B cell (primary cell): ENCODE data around the gene ATPAF1. TPM values are rescaled to one million over a fixed set of nuclear protein-coding genes. Genes with fewer than 3 reads are reported as not detected.

Source experiments
- ATAC-seq: fragments of 200-7000 bp; cut with Tn5 transposase; one replicate; pipeline ENCODE4 v1.10.0; 2021; ENCODE audit warnings: low read depth, mild to moderate bottlenecking, moderate number of reproducible peaks, moderate library complexity
- CTCF ChIA-PET: fragments of 350-600 bp; sonication (Branson Sonifier 250); formaldehyde crosslinking; loops from one replicate; lab custom pipeline; 2021; ENCODE audit warnings: antibody characterized with exemption, inconsistent platforms; lab: Charles Lee
- POLR2A ChIA-PET: fragments of 350-600 bp; sonication (Branson Sonifier 250); formaldehyde crosslinking; loops from one replicate; lab custom pipeline; 2021; ENCODE audit warnings: antibody characterized with exemption; lab: Charles Lee
- DNase-seq: peaks from one replicate; pipeline ENCODE4 v3.0.0; 2013
- H2AFZ ChIP-seq: 2 replicates; pipeline ENCODE4 v1.6.1; 2012; ENCODE audit warnings: mild to moderate bottlenecking, low read depth, low read length; ENCODE audit not compliant: insufficient read depth, poor library complexity, severe bottlenecking
- H3K27ac ChIP-seq, 2 donors: 1 replicate in 1 of 2; 2 replicates in 1 of 2; pipeline ENCODE4 v1.5.1; 2012 to 2013; ENCODE audit warnings: low read length in 2 of 2, mild to moderate bottlenecking in 2 of 2, moderate library complexity in 1 of 2
- H3K27me3 ChIP-seq, 4 experiments: fragments of 200-600 bp in 1 of 4; sonication (generic) in 1 of 4; replicated peaks in 1 of 4; 1 replicate in 2 of 4; 2 replicates in 2 of 4; pipeline versions ENCODE4 v1.6.1 to v1.7.0; 2013 to 2016; ENCODE audit warnings: low read length in 3 of 4, mild to moderate bottlenecking in 2 of 4, mixed read lengths in 1 of 4, moderate library complexity in 1 of 4; ENCODE audit not compliant: insufficient read depth in 4 of 4, control insufficient read depth in 3 of 4; ENCODE audit errors: control extremely low read depth in 1 of 4
- H3K36me3 ChIP-seq, 2 experiments: replicated peaks in 1 of 2; 1 replicate in 1 of 2; 2 replicates in 1 of 2; pipeline versions ENCODE4 v1.6.1 to v1.7.1; 2013; ENCODE audit warnings: low read length in 1 of 2; ENCODE audit not compliant: insufficient read depth in 2 of 2, control insufficient read depth in 1 of 2; ENCODE audit errors: control extremely low read depth in 1 of 2, extremely low read depth in 1 of 2
- H3K4me1 ChIP-seq, 2 donors: fragments of 200-600 bp in 1 of 2; sonication (generic) in 1 of 2; 1 replicate in 1 of 2; 2 replicates in 1 of 2; pipeline versions ENCODE4 v1.5.1 to v1.6.1; 2013 to 2017; ENCODE audit warnings: low read length in 2 of 2; ENCODE audit not compliant: control insufficient read depth in 2 of 2, insufficient read depth in 2 of 2
- H3K4me2 ChIP-seq: replicated peaks from 2 replicates; pipeline ENCODE3; 2012; ENCODE audit warnings: mild to moderate bottlenecking, low read depth, low read length; ENCODE audit not compliant: poor library complexity, severe bottlenecking
- H3K4me3 ChIP-seq, 5 experiments: fragments of 200-600 bp in 1 of 5; sonication (generic) in 1 of 5; 1 replicate in 3 of 5; 2 replicates in 2 of 5; pipeline versions ENCODE4 v1.5.1 to v1.7.0; 2011 to 2016; ENCODE audit warnings: low read length in 4 of 5, mild to moderate bottlenecking in 4 of 5, low read depth in 2 of 5, control low read depth in 1 of 5, moderate library complexity in 1 of 5; ENCODE audit not compliant: insufficient read depth in 1 of 5; ENCODE audit errors: control extremely low read depth in 1 of 5, extremely low read depth in 1 of 5
- H3K79me2 ChIP-seq: fragments of 200-600 bp; sonication (generic); one replicate; pipeline ENCODE4 v1.6.0; 2016; ENCODE audit warnings: low read length; ENCODE audit not compliant: control insufficient read depth, insufficient read depth
- H3K9ac ChIP-seq: fragments of 200-600 bp; sonication (generic); 2 replicates; pipeline ENCODE4 v1.6.1; 2017; ENCODE audit warnings: mild to moderate bottlenecking, low read length, moderate library complexity
- H3K9me3 ChIP-seq, 3 donors: one replicate each; pipeline versions ENCODE4 v1.6.1 to v1.7.1; 2013; ENCODE audit warnings: low read length in 2 of 3; ENCODE audit not compliant: control insufficient read depth in 2 of 3, insufficient read depth in 1 of 3; ENCODE audit errors: control extremely low read depth in 1 of 3
- H4K20me1 ChIP-seq: 2 replicates; pipeline ENCODE4 v1.6.0; 2012; ENCODE audit warnings: mild to moderate bottlenecking, low read length; ENCODE audit not compliant: insufficient read depth, control insufficient read depth, poor library complexity, severe bottlenecking
- H3K27ac Mint-ChIP-seq: one replicate; pipeline ENCODE4 v1.8.0; 2021; ENCODE audit warnings: mixed read lengths
- H3K27me3 Mint-ChIP-seq: one replicate; pipeline ENCODE4 v1.8.0; 2021; ENCODE audit warnings: mixed read lengths
- H3K4me1 Mint-ChIP-seq: one replicate; pipeline ENCODE4 v1.8.0; 2021; ENCODE audit warnings: mixed read lengths
- H3K4me3 Mint-ChIP-seq: one replicate; pipeline ENCODE4 v1.8.0; 2021; ENCODE audit warnings: mixed read lengths
- H3K9me3 Mint-ChIP-seq: one replicate; pipeline ENCODE4 v1.8.0; 2022; ENCODE audit warnings: mixed read lengths; ENCODE audit not compliant: insufficient read depth
- EZH2 ChIP-seq: IDR thresholded peaks from 2 replicates; pipeline ENCODE4 v1.6.1; 2012; ENCODE audit warnings: borderline replicate concordance, low read depth, mild to moderate bottlenecking, moderate library complexity, low read length; ENCODE audit not compliant: insufficient read depth, poor library complexity, severe bottlenecking
- WGBS: methylation state at CpG from one replicate; pipeline ENCODE4 v1.1.5; 2013; ENCODE audit warnings: missing lambda C conversion rate; ENCODE audit not compliant: insufficient coverage; 5-methylcytosine and 5-hydroxymethylcytosine counted together
- intact Hi-C: fragments of 100-400 bp; cut with micrococcal nuclease; formaldehyde crosslinking; loops from one replicate; pipeline ENCODE4 v1.10.0; 2022
- polyA plus RNA-seq: library from polyadenylated mRNA; depleted of rRNA; stranded (reverse); fragments of >200 nt; gene quantifications from 2 replicates; pipeline ENCODE4 v1.2.3, GENCODE V29; 2012
- total RNA-seq, 2 donors: library from RNA; stranded (reverse); fragments of 120-200 nt in 1 of 2; gene quantifications; 1 replicate in 1 of 2; 2 replicates in 1 of 2; pipeline versions ENCODE4 v1.2.3 to v1.2.4, GENCODE V29; 2013 to 2022
- TF ChIP-seq, protein P1 (sequence below): fragments of 200-600 bp; IDR thresholded peaks from one replicate; pipeline ENCODE4 v1.8.0; 2022; ENCODE audit warnings: antibody characterized with exemption, mild to moderate bottlenecking

ATPAF1 gene
- total and polyA plus RNA-seq, 2 donors (not counting 1 experiment from before 2014, with no cell fraction given), result 18.3 to 22.0 TPM

DNA sequence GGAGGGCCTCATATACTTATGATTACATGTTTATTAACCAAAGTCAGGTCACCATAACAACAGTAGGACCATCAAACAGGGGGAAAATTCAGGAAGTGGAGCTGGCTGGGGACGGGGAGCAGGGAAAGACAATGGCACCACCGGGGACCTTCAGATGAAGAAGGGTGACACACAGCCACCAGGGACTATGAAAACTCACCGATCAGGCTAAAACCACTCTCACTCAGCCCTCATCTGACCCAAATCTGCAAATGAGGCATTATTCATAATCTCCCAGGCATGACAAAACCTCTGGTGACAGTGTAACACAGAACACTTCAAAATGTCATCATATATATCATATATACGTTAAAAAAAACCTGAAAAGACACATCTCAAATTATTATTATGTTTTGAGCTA lies 75.3 kb downstream of the ATPAF1 start:
- Mint-ChIP-seq H3K4me3 (no peak overlapping the region), H3K27ac (no peak overlapping the region), H3K4me1 (peaks cover 18% of the 10 kb centered on the region), H3K9me3 (no peaks in the 10 kb centered on the region), H3K27me3 (no peaks in the 10 kb centered on the region)
- Histone ChIP-seq H3K9me3 (no peaks in the 10 kb centered on the region), H4K20me1 (no peaks in the 10 kb centered on the region), H3K9ac (no peak overlapping the region), H3K27me3 (no peaks in the 10 kb centered on the region), H3K36me3 (peaks cover 0 to 50% of the 10 kb centered on the region in 2 experiments), H3K4me2 (no peak overlapping the region), H3K4me3 (no peak overlapping the region), H3K79me2 (no peaks in the 10 kb centered on the region), H3K27ac (no peak overlapping the region), H2AFZ (no peak overlapping the region), H3K4me1 (peaks cover 7 to 9% of the 10 kb centered on the region in 2 donors)
- POLR2A ChIA-PET, result no interaction called here
- intact Hi-C loops, result no loop called here
- TF ChIP-seq, protein P1, sequence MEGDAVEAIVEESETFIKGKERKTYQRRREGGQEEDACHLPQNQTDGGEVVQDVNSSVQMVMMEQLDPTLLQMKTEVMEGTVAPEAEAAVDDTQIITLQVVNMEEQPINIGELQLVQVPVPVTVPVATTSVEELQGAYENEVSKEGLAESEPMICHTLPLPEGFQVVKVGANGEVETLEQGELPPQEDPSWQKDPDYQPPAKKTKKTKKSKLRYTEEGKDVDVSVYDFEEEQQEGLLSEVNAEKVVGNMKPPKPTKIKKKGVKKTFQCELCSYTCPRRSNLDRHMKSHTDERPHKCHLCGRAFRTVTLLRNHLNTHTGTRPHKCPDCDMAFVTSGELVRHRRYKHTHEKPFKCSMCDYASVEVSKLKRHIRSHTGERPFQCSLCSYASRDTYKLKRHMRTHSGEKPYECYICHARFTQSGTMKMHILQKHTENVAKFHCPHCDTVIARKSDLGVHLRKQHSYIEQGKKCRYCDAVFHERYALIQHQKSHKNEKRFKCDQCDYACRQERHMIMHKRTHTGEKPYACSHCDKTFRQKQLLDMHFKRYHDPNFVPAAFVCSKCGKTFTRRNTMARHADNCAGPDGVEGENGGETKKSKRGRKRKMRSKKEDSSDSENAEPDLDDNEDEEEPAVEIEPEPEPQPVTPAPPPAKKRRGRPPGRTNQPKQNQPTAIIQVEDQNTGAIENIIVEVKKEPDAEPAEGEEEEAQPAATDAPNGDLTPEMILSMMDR, result no peak
- no peak for TF ChIP-seq EZH2
- no peak for ATAC-seq
- CTCF ChIA-PET, result no interaction called here
- WGBS, result 100% methylated on average over 1 of the region's 4 CpGs
- no peak for DNase-seq

DNA sequence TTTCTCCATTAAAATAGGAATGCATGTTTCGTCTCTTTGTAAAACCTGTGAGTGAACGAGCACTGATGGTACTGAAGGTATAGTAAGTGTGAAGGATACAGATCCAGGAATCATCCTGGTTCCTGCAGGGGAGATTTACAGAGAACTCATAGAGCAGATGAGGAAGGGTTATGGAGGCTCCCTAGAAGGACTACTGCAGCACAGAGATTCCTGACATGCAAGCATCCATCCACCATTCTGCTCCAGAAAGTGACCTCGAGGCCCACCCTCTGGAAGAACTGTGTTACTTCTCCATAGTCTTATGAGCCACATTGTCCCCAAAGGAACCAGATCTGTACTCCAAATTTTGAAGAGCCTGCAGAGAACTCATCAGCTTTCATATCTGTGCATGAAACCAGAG lies 78.6 kb downstream of the ATPAF1 start:
- Mint-ChIP-seq H3K4me3 (no peak overlapping the region), H3K4me1 (peaks cover 4% of the 10 kb centered on the region), H3K9me3 (no peaks in the 10 kb centered on the region), H3K27ac (no peak overlapping the region), H3K27me3 (no peaks in the 10 kb centered on the region)
- TF ChIP-seq EZH2, result no peak
- TF ChIP-seq, protein P1, result no peak
- intact Hi-C loops, result no loop called here
- Histone ChIP-seq H3K4me3 (no peak overlapping the region), H3K27me3 (no peaks in the 10 kb centered on the region), H3K9me3 (no peaks in the 10 kb centered on the region), H3K27ac (no peak overlapping the region), H3K79me2 (no peaks in the 10 kb centered on the region), H3K36me3 (peaks cover 0 to 57% of the 10 kb centered on the region in 2 experiments), H3K4me2 (no peak overlapping the region), H3K9ac (no peak overlapping the region), H4K20me1 (no peaks in the 10 kb centered on the region), H3K4me1 (no peaks in the 10 kb centered on the region), H2AFZ (no peak overlapping the region)
- 100% methylated on average over 2 of the region's 3 CpGs for WGBS
- ChIA-PET POLR2A (no interaction called here), CTCF (no interaction called here)
- ATAC-seq, result no peak
- no peak for DNase-seq
